CD4-positive, alpha-beta memory T cell (primary cell): ENCODE data around the gene TPSG1. TPM values are rescaled to one million over a fixed set of nuclear protein-coding genes. Genes with fewer than 3 reads are reported as not detected.

Experiments
- CTCF ChIA-PET: fragments of 350-600 bp; sonication (Branson Sonifier 250); formaldehyde crosslinking; loops from one replicate; lab custom pipeline; 2021; ENCODE audit warnings: inconsistent platforms; ENCODE audit not compliant: partially characterized antibody; lab: Charles Lee
- POLR2A ChIA-PET: fragments of 350-600 bp; sonication (Branson Sonifier 250); formaldehyde crosslinking; loops from one replicate; lab custom pipeline; 2021; ENCODE audit not compliant: partially characterized antibody; lab: Charles Lee
- DNase-seq, 5 donors: peaks; one replicate each; pipeline versions ENCODE4 v3.0.0 to v3.0.0-alpha.2; 2020 to 2022; ENCODE audit warnings: mixed read lengths in 1 of 5
- H3K27ac ChIP-seq: one replicate; pipeline ENCODE4 v1.7.0; 2013; ENCODE audit warnings: low read depth, low read length
- H3K27me3 ChIP-seq: 2 replicates; pipeline ENCODE4 v1.7.0; 2013; ENCODE audit warnings: mild to moderate bottlenecking, low read length, moderate library complexity; ENCODE audit not compliant: insufficient read depth
- H3K36me3 ChIP-seq: 2 replicates; pipeline ENCODE4 v1.7.0; 2013; ENCODE audit warnings: mild to moderate bottlenecking, low read length, moderate library complexity; ENCODE audit not compliant: insufficient read depth
- H3K4me1 ChIP-seq: 2 replicates; pipeline ENCODE4 v1.7.0; 2013; ENCODE audit warnings: mild to moderate bottlenecking, low read length, moderate library complexity; ENCODE audit not compliant: insufficient read depth
- H3K4me3 ChIP-seq, 2 donors: one replicate each; pipeline ENCODE4 v1.7.0; 2013; ENCODE audit warnings: low read length in 2 of 2, mild to moderate bottlenecking in 1 of 2
- H3K9me3 ChIP-seq, 2 donors: one replicate each; pipeline ENCODE4 v1.7.0; 2013; ENCODE audit warnings: low read length in 2 of 2, control low read depth in 1 of 2; ENCODE audit not compliant: control insufficient read depth in 1 of 2
- H3K27ac Mint-ChIP-seq, 7 donors: one replicate each; pipeline ENCODE4 v1.8.0; 2020 to 2021; ENCODE audit warnings: mixed read lengths in 7 of 7, mild to moderate bottlenecking in 6 of 7, inconsistent platforms in 3 of 7, moderate library complexity in 3 of 7
- H3K27me3 Mint-ChIP-seq, 2 donors: one replicate each; pipeline ENCODE4 v1.8.0; 2020 to 2021; ENCODE audit warnings: mixed read lengths in 2 of 2
- H3K36me3 Mint-ChIP-seq, 2 donors: one replicate each; pipeline ENCODE4 v1.8.0; 2020 to 2021; ENCODE audit warnings: mixed read lengths in 2 of 2, inconsistent platforms in 1 of 2, mild to moderate bottlenecking in 1 of 2
- H3K4me1 Mint-ChIP-seq, 4 donors: one replicate each; pipeline ENCODE4 v1.8.0; 2020 to 2021; ENCODE audit warnings: mixed read lengths in 4 of 4, mild to moderate bottlenecking in 1 of 4
- H3K4me3 Mint-ChIP-seq, 8 donors: one replicate each; pipeline ENCODE4 v1.8.0; 2020 to 2021; ENCODE audit warnings: mixed read lengths in 8 of 8, mild to moderate bottlenecking in 7 of 8, moderate library complexity in 6 of 8, inconsistent platforms in 3 of 8
- H3K9me3 Mint-ChIP-seq, 8 donors: one replicate each; pipeline ENCODE4 v1.8.0; 2020 to 2021; ENCODE audit warnings: mixed read lengths in 8 of 8, mild to moderate bottlenecking in 5 of 8, inconsistent platforms in 3 of 8, moderate library complexity in 1 of 8
- intact Hi-C: fragments of 100-400 bp; cut with micrococcal nuclease; formaldehyde crosslinking; loops from one replicate; pipeline ENCODE4 v1.15.1; 2023
- polyA plus RNA-seq, 2 donors: library from polyadenylated mRNA; unstranded; fragments of 300-500 nt; fragmentation: Illumina TruSeq; gene quantifications; one replicate each; pipeline ENCODE4 v1.2.3, GENCODE V29; 2021
- total RNA-seq, 2 experiments: library from RNA; stranded (reverse); gene quantifications; one replicate each; pipeline ENCODE4 v1.2.3, GENCODE V29; 2021

TPSG1 gene
- total and polyA plus RNA-seq, 4 experiments from 2014 or later = not detected

DNA sequence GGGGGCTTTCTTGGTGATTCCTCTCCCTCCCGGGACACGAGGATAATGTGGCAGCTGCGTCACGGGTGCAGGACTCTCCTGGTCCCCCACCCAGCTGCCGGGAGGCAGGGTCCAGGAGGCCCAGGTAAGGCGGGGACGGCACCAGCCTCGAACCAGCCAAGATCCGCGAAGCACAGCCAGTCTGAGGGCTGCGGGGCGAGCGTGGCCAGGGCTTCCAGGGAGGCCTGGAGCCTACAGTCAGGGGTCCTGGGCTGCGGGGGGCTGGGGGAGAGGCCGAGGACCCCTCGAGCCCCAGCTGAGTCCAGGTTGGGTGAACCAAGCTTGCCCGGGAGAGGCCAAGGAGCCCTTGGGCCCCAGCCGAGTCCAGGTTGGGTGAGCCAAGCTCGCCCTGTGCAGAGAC, 40.8 kb upstream of the TPSG1 start:
- DNase-seq = no peak
- Histone ChIP-seq H3K27me3 (no peaks in the 10 kb centered on the region), H3K4me3 (no peak overlapping the region), H3K4me1 (no peaks in the 10 kb centered on the region), H3K9me3 (no peaks in the 10 kb centered on the region), H3K27ac (no peak overlapping the region), H3K36me3 (no peaks in the 10 kb centered on the region)
- Mint-ChIP-seq H3K36me3 (no peaks in the 10 kb centered on the region), H3K4me3 (no peak overlapping the region), H3K9me3 (no peaks in the 10 kb centered on the region), H3K4me1 (peaks cover 0 to 5% (median 1%) of the 10 kb centered on the region in 4 donors), H3K27me3 (peaks cover 9 to 10% of the 10 kb centered on the region in 2 donors), H3K27ac (no peak overlapping the region)
- CTCF ChIA-PET = no interaction called here
- POLR2A ChIA-PET = no interaction called here
- intact Hi-C loops = no loop called here

DNA sequence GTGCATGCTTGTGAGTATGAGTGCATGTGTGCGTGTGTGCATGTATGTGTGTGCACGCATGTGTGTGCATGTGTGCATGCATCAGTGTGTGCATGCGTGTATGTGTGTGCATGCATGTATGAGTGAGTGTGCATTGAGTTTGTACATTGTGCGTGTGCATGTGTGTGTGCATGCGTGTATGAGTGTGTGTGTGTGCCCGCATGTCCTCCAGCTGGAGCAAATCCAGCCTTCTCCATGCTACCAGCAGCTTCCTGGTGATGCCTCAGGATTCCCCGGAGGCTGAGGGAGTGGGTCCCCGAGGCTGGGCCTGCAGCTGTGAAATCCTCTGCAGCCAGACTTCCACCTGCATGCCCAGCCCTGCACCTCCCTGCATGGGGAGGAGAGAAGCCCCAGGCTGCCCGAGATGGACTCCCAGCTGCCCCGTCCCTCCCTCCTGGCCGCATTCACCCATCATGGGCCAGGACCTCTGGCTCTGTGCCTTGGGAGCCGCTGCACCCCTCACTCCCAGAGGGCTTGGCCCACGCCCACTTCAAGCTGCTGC, 40.1 kb upstream of the TPSG1 start:
- Mint-ChIP-seq H3K9me3 (no peaks in the 10 kb centered on the region), H3K27me3 (peaks cover 9 to 12% of the 10 kb centered on the region in 2 donors), H3K36me3 (no peaks in the 10 kb centered on the region), H3K4me3 (no peak overlapping the region), H3K4me1 (peaks cover 0 to 5% (median 3%) of the 10 kb centered on the region in 4 donors), H3K27ac (no peak overlapping the region)
- no peak for DNase-seq
- ChIA-PET POLR2A (no interaction called here), CTCF (no interaction called here)
- Histone ChIP-seq H3K27ac (no peak overlapping the region), H3K4me3 (no peak overlapping the region), H3K27me3 (no peaks in the 10 kb centered on the region), H3K4me1 (no peaks in the 10 kb centered on the region), H3K9me3 (no peaks in the 10 kb centered on the region), H3K36me3 (no peaks in the 10 kb centered on the region)
- intact Hi-C loops = no loop called here

DNA sequence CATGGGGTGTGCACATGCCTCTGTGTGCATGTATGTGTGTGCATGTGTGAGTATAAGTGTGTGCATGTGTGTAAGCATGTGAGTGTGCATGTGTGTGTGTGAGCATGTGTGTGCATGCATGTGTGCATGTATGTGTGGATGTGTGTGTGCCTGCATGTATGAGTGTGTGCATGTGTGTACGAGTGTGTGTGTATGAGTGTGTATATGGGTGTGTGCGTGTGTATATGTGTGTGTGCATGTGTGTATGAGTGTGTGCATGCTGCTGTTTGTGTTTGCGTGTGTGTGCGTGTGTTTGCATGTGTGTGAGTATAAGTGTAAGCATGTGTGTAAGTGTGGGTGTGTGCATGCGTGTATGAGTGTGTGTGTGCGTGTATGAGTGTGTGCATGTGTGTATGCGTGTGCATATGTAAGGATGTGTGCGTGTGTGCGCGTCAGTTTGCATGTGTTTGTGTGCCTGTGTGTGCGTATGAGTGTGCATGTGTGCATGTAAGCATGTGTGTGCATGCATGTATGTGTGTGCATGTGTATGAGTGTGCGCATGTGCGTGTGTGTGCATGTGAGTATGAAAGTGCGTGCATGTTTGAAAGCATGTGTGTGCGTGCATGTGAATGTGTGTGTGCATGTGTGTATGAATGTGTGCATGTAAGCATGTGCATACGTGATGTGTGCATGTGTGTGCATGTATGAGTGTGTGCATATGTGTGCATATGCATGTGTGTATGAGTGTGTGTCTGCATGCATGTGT, 39.4 kb upstream of the TPSG1 start:
- H3K9me3 Mint-ChIP-seq = no peaks in the 10 kb centered on the region
- peaks cover 0 to 5% (median 3%) of the 10 kb centered on the region in 4 donors for H3K4me1 Mint-ChIP-seq
- intact Hi-C loops = no loop called here
- Histone ChIP-seq H3K36me3 (no peaks in the 10 kb centered on the region), H3K27me3 (no peaks in the 10 kb centered on the region), H3K27ac (no peak overlapping the region), H3K9me3 (no peaks in the 10 kb centered on the region), H3K4me1 (peaks cover 2% of the 10 kb centered on the region), H3K4me3 (no peak overlapping the region)
- H3K27ac Mint-ChIP-seq = peak overlapping the region in 2 of 7 donors; percentile 12 to 60
- DNase-seq = no peak
- POLR2A ChIA-PET = no interaction called here
- H3K36me3 Mint-ChIP-seq = no peaks in the 10 kb centered on the region
- H3K27me3 Mint-ChIP-seq = peaks cover 9 to 12% of the 10 kb centered on the region in 2 donors
- H3K4me3 Mint-ChIP-seq = no peak overlapping the region
- CTCF ChIA-PET = no interaction called here

DNA sequence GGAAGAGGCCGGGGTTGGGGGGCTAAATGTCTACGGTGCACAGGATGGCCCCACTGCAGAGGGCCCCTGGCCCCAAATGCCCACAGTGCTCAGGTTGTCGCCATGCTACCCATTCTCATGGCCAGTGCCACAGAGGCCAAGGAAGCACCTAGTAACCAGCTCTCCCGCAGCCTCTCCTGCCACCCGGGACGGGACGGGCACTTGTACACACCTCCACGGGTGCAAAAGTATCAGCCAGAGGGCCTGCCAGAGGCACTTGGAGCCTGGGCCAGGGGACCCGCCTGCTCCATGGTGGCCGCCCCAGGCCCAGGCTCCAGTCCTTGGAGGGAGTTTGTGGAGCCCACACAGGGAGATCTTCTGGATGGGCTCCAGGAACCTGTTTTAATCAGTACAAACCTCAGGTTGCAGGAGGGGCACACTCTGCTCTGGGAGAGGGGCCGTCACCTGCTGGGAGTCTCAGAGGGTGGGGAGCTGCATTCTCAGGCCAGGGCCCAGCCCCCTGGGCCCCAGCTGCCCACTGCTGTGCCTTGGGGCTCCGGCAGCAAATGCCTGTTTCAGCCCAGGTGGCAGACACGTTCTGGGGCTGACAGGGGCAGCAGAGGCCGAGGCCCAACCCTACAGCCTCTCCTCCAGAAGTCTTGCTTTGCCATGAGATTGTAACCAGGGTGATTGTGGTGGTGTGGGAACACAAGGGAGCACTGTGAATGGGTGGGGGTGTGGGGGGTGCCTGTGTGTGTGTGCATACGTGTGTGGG, 38.7 kb upstream of the TPSG1 start:
- intact Hi-C loops = no loop called here
- Histone ChIP-seq H3K4me1 (peaks cover 10% of the 10 kb centered on the region), H3K27me3 (no peaks in the 10 kb centered on the region), H3K4me3 (no peak overlapping the region), H3K27ac (no peak overlapping the region), H3K9me3 (no peaks in the 10 kb centered on the region), H3K36me3 (no peaks in the 10 kb centered on the region)
- CTCF ChIA-PET = no interaction called here
- DNase-seq = no peak
- peaks cover 14 to 17% of the 10 kb centered on the region in 2 donors for H3K27me3 Mint-ChIP-seq
- POLR2A ChIA-PET = no interaction called here
- peak overlapping the region in 1 of 7 donors; percentile 60 for H3K27ac Mint-ChIP-seq
- H3K4me1 Mint-ChIP-seq = peaks cover 3 to 10% (median 8%) of the 10 kb centered on the region in 4 donors
- H3K9me3 Mint-ChIP-seq = no peaks in the 10 kb centered on the region
- H3K36me3 Mint-ChIP-seq = no peaks in the 10 kb centered on the region
- H3K4me3 Mint-ChIP-seq = no peak overlapping the region

DNA sequence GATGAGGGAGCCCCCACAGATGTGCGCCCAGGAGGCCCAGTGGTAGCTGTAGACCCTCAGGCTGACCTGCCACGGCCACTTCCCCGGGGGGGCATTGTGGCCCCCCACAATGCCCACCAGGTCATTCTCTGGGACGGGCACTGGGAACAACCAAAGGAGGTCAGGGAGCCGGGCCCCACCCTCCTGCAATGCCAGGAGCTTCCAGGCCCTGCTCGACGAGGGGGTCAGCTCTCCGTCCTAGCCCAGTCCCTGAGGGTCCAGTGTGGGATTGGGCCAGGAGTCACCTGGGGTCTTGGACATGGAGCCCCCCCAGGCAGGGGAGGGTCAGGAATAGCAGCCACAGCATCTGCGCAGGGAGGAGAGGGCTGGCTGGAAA, 37.8 kb upstream of the TPSG1 start:
- CTCF ChIA-PET = no interaction called here
- intact Hi-C loops = no loop called here
- Histone ChIP-seq H3K36me3 (no peaks in the 10 kb centered on the region), H3K27me3 (no peaks in the 10 kb centered on the region), H3K4me3 (no peak overlapping the region), H3K4me1 (peaks cover 10% of the 10 kb centered on the region), H3K9me3 (no peaks in the 10 kb centered on the region), H3K27ac (no peak overlapping the region)
- Mint-ChIP-seq H3K4me1 (peaks cover 4 to 11% (median 9%) of the 10 kb centered on the region in 4 donors), H3K27me3 (peaks cover 14 to 17% of the 10 kb centered on the region in 2 donors), H3K36me3 (no peaks in the 10 kb centered on the region), H3K4me3 (no peak overlapping the region), H3K9me3 (no peaks in the 10 kb centered on the region), H3K27ac (no peak overlapping the region)
- no peak for DNase-seq
- POLR2A ChIA-PET = no interaction called here

DNA sequence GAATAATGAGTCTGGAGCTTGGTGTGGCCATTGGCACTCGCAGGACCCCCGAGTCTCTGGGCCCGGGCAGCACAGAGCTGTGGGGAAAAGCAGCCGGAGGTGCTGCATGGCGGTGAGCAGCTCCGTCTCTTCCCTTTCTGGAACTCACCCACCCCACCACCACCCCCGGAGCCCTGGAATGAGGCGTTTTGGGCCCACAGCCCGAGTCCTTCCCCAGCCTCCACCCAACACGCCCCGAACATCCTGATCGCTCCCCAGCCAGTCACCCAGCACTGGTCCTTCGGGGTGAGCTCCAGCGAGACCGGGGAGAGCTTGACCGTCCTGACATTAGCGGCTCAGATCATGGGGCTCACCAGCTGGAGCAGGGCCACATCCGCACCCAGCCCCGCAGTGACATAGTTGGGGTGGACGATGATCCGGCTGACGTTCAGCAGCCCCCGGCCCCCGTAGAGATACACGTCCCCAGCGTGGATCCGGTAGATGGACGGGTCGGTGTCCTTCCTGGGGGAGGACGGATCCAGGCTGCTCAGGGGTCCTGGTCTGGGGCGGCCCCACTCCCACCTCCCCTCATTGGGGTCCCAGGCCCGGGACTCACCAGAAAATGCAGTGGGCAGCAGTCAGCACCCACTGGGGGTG, 37.3 kb upstream of the TPSG1 start:
- Mint-ChIP-seq H3K4me1 (peaks cover 4 to 11% (median 9%) of the 10 kb centered on the region in 4 donors), H3K27me3 (peaks cover 14 to 17% of the 10 kb centered on the region in 2 donors), H3K9me3 (no peaks in the 10 kb centered on the region), H3K27ac (no peak overlapping the region), H3K36me3 (no peaks in the 10 kb centered on the region), H3K4me3 (no peak overlapping the region)
- Histone ChIP-seq H3K4me1 (peaks cover 10% of the 10 kb centered on the region), H3K36me3 (no peaks in the 10 kb centered on the region), H3K4me3 (no peak overlapping the region), H3K9me3 (no peaks in the 10 kb centered on the region), H3K27ac (no peak overlapping the region), H3K27me3 (no peaks in the 10 kb centered on the region)
- POLR2A ChIA-PET = no interaction called here
- CTCF ChIA-PET = interaction anchor here (1.0 kb wide), 1 partner anchor 15 kb away, joined by 3 read pairs; no protein-coding TSS in a partner anchor
- no peak for DNase-seq
- intact Hi-C loops = no loop called here
